GM12878 (cell line): ENCODE results near the gene TESPA1. TPM values are rescaled to one million over a fixed set of nuclear protein-coding genes. Genes with fewer than 3 reads are reported as not detected.

ENCODE experiments used
- ATAC-seq: fragments of 200-7000 bp; cut with Tn5 transposase; 3 replicates; pipeline ENCODE4 v1.9.1; 2020; ENCODE audit warnings: mild to moderate bottlenecking, moderate library complexity
- BruUV-seq: library from RNA; stranded (reverse); fragments of 400-500 nt; replicated peaks from 2 replicates; lab custom pipeline; 2021; lab: Mats Ljungman, UMichigan
- CTCF ChIA-PET: fragments of 300-600 bp; sonication (Branson Sonifier 250); formaldehyde crosslinking; extraction: SDS; loops from one replicate; lab custom pipeline; 2021; ENCODE audit warnings: inconsistent platforms; lab: Yijun Ruan, JAX
- POLR2A ChIA-PET: fragments of 350-600 bp; formaldehyde crosslinking; extraction: SDS; loops from one replicate; lab custom pipeline; 2021; ENCODE audit warnings: inconsistent platforms; lab: Charles Lee
- RAD21 ChIA-PET: fragments of 300-600 bp; sonication (Branson Sonifier 250); formaldehyde crosslinking; loops from one replicate; lab custom pipeline; 2023; ENCODE audit warnings: antibody characterized with exemption; ENCODE audit not compliant: unreplicated experiment; lab: Charles Lee
- SMC1A ChIA-PET: fragments of 300-600 bp; sonication (Branson Sonifier 250); formaldehyde crosslinking; loops from one replicate; lab custom pipeline; 2023; ENCODE audit not compliant: unreplicated experiment, uncharacterized antibody; lab: Charles Lee
- DNase-seq: peaks from one replicate; pipeline ENCODE4 v3.0.0-alpha.2; 2011; ENCODE audit warnings: low read depth, low spot score
- FAIRE-seq: peaks from 3 replicates; lab custom pipeline; 2011; peaks lifted over from hg19 to GRCh38; lab: Jason Lieb, UNC
- H2AFZ ChIP-seq: 2 replicates; pipeline ENCODE4 v1.6.0; 2011; ENCODE audit warnings: low read depth, low read length, control low read depth; ENCODE audit not compliant: control insufficient read depth
- H3K27ac ChIP-seq: 2 replicates; pipeline ENCODE4 v1.5.1; 2011; ENCODE audit warnings: control low read depth; ENCODE audit not compliant: control insufficient read depth, insufficient read depth
- H3K27me3 ChIP-seq, 2 experiments: replicated peaks in 1 of 2; 2 replicates each; pipeline versions ENCODE4 v1.6.0 to v1.6.1; 2011; ENCODE audit warnings: low read length in 1 of 2; ENCODE audit not compliant: control insufficient read depth in 2 of 2, insufficient read depth in 2 of 2
- H3K36me3 ChIP-seq, 2 experiments: 2 replicates each; pipeline ENCODE4 v1.5.1; 2011; ENCODE audit warnings: low read length in 1 of 2; ENCODE audit not compliant: control insufficient read depth in 2 of 2, insufficient read depth in 2 of 2
- H3K4me1 ChIP-seq: 2 replicates; pipeline ENCODE4 v1.6.1; 2011; ENCODE audit warnings: mild to moderate bottlenecking, low read length, moderate library complexity, mixed read lengths; ENCODE audit not compliant: control insufficient read depth, insufficient read depth
- H3K4me2 ChIP-seq: 2 replicates; pipeline ENCODE4 v1.6.0; 2011; ENCODE audit warnings: control low read depth; ENCODE audit not compliant: control insufficient read depth, insufficient read depth
- H3K4me3 ChIP-seq: fragments of 200-600 bp; sonication (generic); 2 replicates; pipeline ENCODE4 v1.5.1; 2016
- H3K79me2 ChIP-seq: 2 replicates; pipeline ENCODE4 v1.6.0; 2011; ENCODE audit warnings: low read length; ENCODE audit not compliant: control insufficient read depth, insufficient read depth
- H3K9ac ChIP-seq: 2 replicates; pipeline ENCODE4 v1.8.0; 2011; ENCODE audit warnings: low read length, control low read depth, mixed read lengths; ENCODE audit not compliant: control insufficient read depth, insufficient read depth
- H3K9me3 ChIP-seq: replicated peaks from 3 replicates; pipeline ENCODE4 v1.5.1; 2011; ENCODE audit warnings: mild to moderate bottlenecking, low read length; ENCODE audit not compliant: control insufficient read depth, insufficient read depth
- H4K20me1 ChIP-seq: 2 replicates; pipeline ENCODE4 v1.6.0; 2011; ENCODE audit not compliant: control insufficient read depth, insufficient read depth
- ATF2 ChIP-seq: IDR thresholded peaks from 2 replicates; pipeline ENCODE4 v1.6.1; 2012; ENCODE audit warnings: low read length, inconsistent platforms
- ATF7 ChIP-seq: fragments of 450-650 bp; IDR thresholded peaks from 2 replicates; pipeline ENCODE4 v1.6.1; 2016; ENCODE audit warnings: low read depth, mild to moderate bottlenecking
- BCLAF1 ChIP-seq: fragments of 450-650 bp; IDR thresholded peaks from 2 replicates; pipeline ENCODE4 v1.6.1; 2017; ENCODE audit warnings: antibody characterized with exemption, mild to moderate bottlenecking, moderate library complexity
- BMI1 ChIP-seq: fragments of 450-650 bp; IDR thresholded peaks from 2 replicates; pipeline ENCODE4 v1.6.1; 2016; ENCODE audit warnings: mild to moderate bottlenecking, moderate library complexity, borderline replicate concordance
- EED ChIP-seq: sonication (generic); IDR thresholded peaks from 2 replicates; pipeline ENCODE4 v1.6.1; 2016; ENCODE audit warnings: antibody characterized with exemption, low read depth
- EGR1 ChIP-seq, 2 experiments: IDR thresholded peaks; 1 replicate in 1 of 2; 2 replicates in 1 of 2; pipeline ENCODE4 v1.6.1; 2011 to 2012; ENCODE audit warnings: low read depth in 2 of 2, low read length in 2 of 2, borderline replicate concordance in 1 of 2, mild to moderate bottlenecking in 1 of 2, moderate library complexity in 1 of 2
- FOXM1 ChIP-seq: IDR thresholded peaks from 2 replicates; pipeline ENCODE4 v1.6.1; 2012; ENCODE audit warnings: low read depth, mild to moderate bottlenecking, inconsistent platforms, low read length, moderate library complexity
- IKZF1 ChIP-seq: fragments of 450-650 bp; conservative IDR thresholded peaks from 2 replicates; pipeline ENCODE4 v1.6.1; 2017; ENCODE audit warnings: antibody characterized with exemption, mild to moderate bottlenecking
- IRF3 ChIP-seq: fragments of 450-650 bp; IDR thresholded peaks from 2 replicates; pipeline ENCODE4 v1.6.1; 2014; ENCODE audit warnings: mild to moderate bottlenecking
- JUNB ChIP-seq: IDR thresholded peaks from 2 replicates; pipeline ENCODE4 v1.6.1; 2016; ENCODE audit warnings: antibody characterized with exemption, mild to moderate bottlenecking
- NR2C2 ChIP-seq: IDR thresholded peaks from 2 replicates; pipeline ENCODE4 v1.6.1; 2011; ENCODE audit warnings: borderline replicate concordance, low read depth; ENCODE audit not compliant: control insufficient read depth, insufficient read length
- PKNOX1 ChIP-seq: fragments of 450-650 bp; IDR thresholded peaks from 2 replicates; pipeline ENCODE4 v1.6.1; 2016; ENCODE audit warnings: mild to moderate bottlenecking
- PML ChIP-seq: IDR thresholded peaks from 2 replicates; pipeline ENCODE4 v1.6.1; 2012; ENCODE audit warnings: low read length, inconsistent platforms
- POU2F2 ChIP-seq: IDR thresholded peaks from 3 replicates; pipeline ENCODE4 v1.6.1; 2011; ENCODE audit warnings: low read depth, mild to moderate bottlenecking, low read length, borderline replicate concordance
- SMC3 ChIP-seq: IDR thresholded peaks from 2 replicates; pipeline ENCODE4 v1.6.1; 2011; ENCODE audit warnings: low read length, improper control_type of control experiment, borderline replicate concordance
- SREBF2 ChIP-seq: IDR thresholded peaks from 2 replicates; pipeline ENCODE4 v1.6.1; 2012; ENCODE audit warnings: mild to moderate bottlenecking, low read length
- WGBS: methylation state at CpG from one replicate; pipeline ENCODE4 v1.1.6; 2016; ENCODE audit warnings: low lambda C conversion rate; ENCODE audit not compliant: insufficient replicate concordance, insufficient coverage; ENCODE audit errors: missing lambda C conversion rate; 5-methylcytosine and 5-hydroxymethylcytosine counted together
- in situ Hi-C: fragments of 300-500 bp; cut with MboI; formaldehyde crosslinking; loops from 9 replicates; pipeline ENCODE4 v1.14.3; 2018; ENCODE audit warnings: mixed read lengths
- intact Hi-C: fragments of 100-400 bp; cut with micrococcal nuclease; formaldehyde crosslinking; loops from one replicate; pipeline ENCODE4 v1.14.2; 2022; ENCODE audit not compliant: unreplicated experiment
- polyA plus RNA-seq, 11 experiments: library from polyadenylated mRNA; depleted of rRNA in 4 of 11; unstranded in 6 of 11; stranded (reverse) in 5 of 11; fragments of >200 nt; fragmentation: Nextera tagmentation in 4 of 11; fragmentation: Illumina TruSeq in 1 of 11; extraction: Ambion mirVana in 4 of 11; extraction: Trizol in 1 of 11; gene quantifications; 1 replicate in 1 of 11; 2 replicates in 10 of 11; pipeline versions ENCODE4 v1.2.1 to v1.2.3, GENCODE V29; 2011 to 2016; ENCODE audit warnings: inconsistent platforms in 2 of 11, missing spikeins in 2 of 11, low read depth in 1 of 11
- total RNA-seq, 4 experiments: library from RNA; depleted of rRNA in 3 of 4; stranded (reverse); fragments of >200 nt in 3 of 4; fragmentation: Illumina TruSeq in 1 of 4; extraction: Trizol in 1 of 4; gene quantifications; 2 replicates each; pipeline versions ENCODE4 v1.2.1 to v1.2.3, GENCODE V29; 2013 to 2021

TESPA1 gene
- total and polyA plus RNA-seq, 10 of the 15 experiments (the other 5 are each of a cell fraction or from before 2014, with no cell fraction given): 13.8 to 56.2 (median 23.9) TPM

GRCh38 chr12:54991161-54991990 is 6.8 kb upstream of the TESPA1 start:
- ChIA-PET SMC1A (interaction anchor here (1.0 to 13.2 kb wide), 14 partner anchors 8 to 289 kb away, joined by 3 to 429 read pairs (median 10); partner anchors contain the start of genes NEUROD4 and TESPA1), POLR2A (interaction anchor here (0.6 kb wide), 1 partner anchor 583 kb away, joined by 3 read pairs; no protein-coding TSS in a partner anchor), RAD21 (interaction anchor here (1.0 to 3.4 kb wide), 6 partner anchors 8 to 79 kb away, joined by 3 to 205 read pairs (median 17); partner anchors contain the start of genes NEUROD4 and TESPA1), CTCF (interaction anchor here (1.0 to 12.8 kb wide), 10 partner anchors 8 to 412 kb away, joined by 3 to 700 read pairs (median 23); partner anchors contain the start of gene TESPA1)
- Histone ChIP-seq H3K9ac (peak overlapping the region; percentile 49; the same call in 1 of the 2 replicates), H3K4me3 (peak overlapping the region; percentile 39; the same call in 1 of the 2 replicates), H3K9me3 (no peaks in the 10 kb centered on the region; the same call in 2 of the 3 replicates), H4K20me1 (no peaks in the 10 kb centered on the region), H3K27me3 (no peaks in the 10 kb centered on the region), H3K36me3 (no peaks in the 10 kb centered on the region), H2AFZ (peak overlapping the region; percentile 59), H3K4me2 (peak overlapping the region; percentile 58), H3K27ac (peak overlapping the region; percentile 68), H3K79me2 (no peaks in the 10 kb centered on the region), H3K4me1 (peaks cover 26% of the 10 kb centered on the region)
- FAIRE-seq (peak; percentile 72), DNase-seq (peak; percentile 56), ATAC-seq (peak; percentile 79)
- intact Hi-C loops: loop anchor here (5.0 to 10.0 kb wide), 2 partner anchors 244 to 633 kb away; no protein-coding TSS in a partner anchor
- WGBS: 6% methylated on average over 9 of the region's 9 CpGs
- no TSS peak for BruUV-seq
- in situ Hi-C loops: loop anchor here (5.0 kb wide), 1 partner anchor 81 kb away; no protein-coding TSS in a partner anchor
- TF ChIP-seq EGR1 (IDR thresholded peaks at IDR 0.05; ENCODE audit: borderline replicate concordance in 1 of 2, low read depth in 2 of 2, low read length in 2 of 2): peak in 1 of 2 experiments; percentile 55; a peak in 1 of 3 replicates
- TF ChIP-seq FOXM1: peak; percentile 12; the same call in 1 of the 2 replicates
- no peak for TF ChIP-seq IRF3
- no peak for TF ChIP-seq BMI1
- no peak for TF ChIP-seq NR2C2
- TF ChIP-seq PKNOX1: no peak
- no peak for TF ChIP-seq SMC3
- no peak for TF ChIP-seq PML
- TF ChIP-seq POU2F2: 0 out of 3 replicates have a peak, but pooled peaks have one; percentile 42
- no peak for TF ChIP-seq SREBF2
- TF ChIP-seq JUNB: 0 out of 2 replicates have a peak, but pooled peaks have one; percentile 1
- peak; percentile 93 for TF ChIP-seq EED
- 0 out of 2 replicates have a peak, but pooled peaks have one; percentile 4 for TF ChIP-seq ATF7
- TF ChIP-seq ATF2: peak; percentile 30; the same call in 1 of the 2 replicates
- no peak for TF ChIP-seq BCLAF1
- peak; percentile 78 for TF ChIP-seq IKZF1
